Gastroesophageal sphincter (tissue), 3 donors: ENCODE results near the gene NBR1.

Source experiments
- EP300 ChIP-seq: sonication (generic); formaldehyde crosslinking; IDR thresholded peaks from one replicate; pipeline ENCODE4 v1.6.1; 2017; ENCODE audit warnings: antibody characterized with exemption, mild to moderate bottlenecking
- POLR2A ChIP-seq, 2 donors: fragments of 450-650 bp; IDR thresholded peaks; one replicate each; pipeline ENCODE4 v1.6.1; 2017; ENCODE audit warnings: antibody characterized with exemption in 2 of 2, mild to moderate bottlenecking in 2 of 2, moderate library complexity in 1 of 2
- POLR2AphosphoS5 ChIP-seq: sonication (generic); formaldehyde crosslinking; IDR thresholded peaks from one replicate; pipeline ENCODE4 v1.6.1; 2017; ENCODE audit warnings: antibody characterized with exemption
- TF ChIP-seq, protein P1 (sequence below), 4 experiments: fragments of 200-600 bp in 2 of 4; fragments of 450-650 bp in 2 of 4; sonication (generic) in 1 of 4; IDR thresholded peaks; one replicate each; pipeline ENCODE4 v1.5.1; 2017 to 2019; ENCODE audit warnings: antibody characterized with exemption in 4 of 4, mild to moderate bottlenecking in 2 of 4, moderate library complexity in 2 of 4

DNA sequence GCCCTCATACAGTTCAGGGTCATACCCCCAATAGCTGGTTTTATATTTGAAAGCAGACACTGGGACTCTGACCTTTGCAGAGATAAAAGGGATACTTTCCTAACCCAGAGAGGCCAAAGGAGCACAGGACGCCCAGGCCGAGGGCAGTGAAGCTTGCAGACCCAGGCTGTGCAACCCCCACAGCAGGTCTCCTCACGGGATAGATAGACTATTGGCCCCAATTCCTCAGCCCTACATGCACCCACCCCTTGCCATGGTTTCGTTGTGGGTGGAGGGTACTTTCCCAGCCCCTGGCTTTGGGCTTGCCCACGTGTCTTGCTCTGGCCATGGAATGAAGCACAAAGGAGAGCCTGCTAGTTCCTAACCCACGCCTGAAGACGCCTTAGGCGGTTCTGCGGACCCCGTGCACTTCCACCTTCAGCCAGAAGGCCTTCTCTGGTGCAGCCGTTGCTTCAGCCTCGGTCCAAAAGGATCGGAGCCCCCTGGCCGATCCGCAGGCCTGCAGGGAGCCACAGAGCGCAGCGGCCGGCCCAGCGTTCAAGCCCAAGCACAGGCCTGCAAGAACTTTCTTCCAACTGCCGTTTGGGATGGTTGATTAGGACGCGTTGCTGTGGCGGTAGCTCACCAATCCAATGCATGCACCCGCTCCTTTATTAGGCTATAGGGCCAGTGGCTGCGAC lies 36.1 kb upstream of the NBR1 start:
- TF ChIP-seq, protein P1, sequence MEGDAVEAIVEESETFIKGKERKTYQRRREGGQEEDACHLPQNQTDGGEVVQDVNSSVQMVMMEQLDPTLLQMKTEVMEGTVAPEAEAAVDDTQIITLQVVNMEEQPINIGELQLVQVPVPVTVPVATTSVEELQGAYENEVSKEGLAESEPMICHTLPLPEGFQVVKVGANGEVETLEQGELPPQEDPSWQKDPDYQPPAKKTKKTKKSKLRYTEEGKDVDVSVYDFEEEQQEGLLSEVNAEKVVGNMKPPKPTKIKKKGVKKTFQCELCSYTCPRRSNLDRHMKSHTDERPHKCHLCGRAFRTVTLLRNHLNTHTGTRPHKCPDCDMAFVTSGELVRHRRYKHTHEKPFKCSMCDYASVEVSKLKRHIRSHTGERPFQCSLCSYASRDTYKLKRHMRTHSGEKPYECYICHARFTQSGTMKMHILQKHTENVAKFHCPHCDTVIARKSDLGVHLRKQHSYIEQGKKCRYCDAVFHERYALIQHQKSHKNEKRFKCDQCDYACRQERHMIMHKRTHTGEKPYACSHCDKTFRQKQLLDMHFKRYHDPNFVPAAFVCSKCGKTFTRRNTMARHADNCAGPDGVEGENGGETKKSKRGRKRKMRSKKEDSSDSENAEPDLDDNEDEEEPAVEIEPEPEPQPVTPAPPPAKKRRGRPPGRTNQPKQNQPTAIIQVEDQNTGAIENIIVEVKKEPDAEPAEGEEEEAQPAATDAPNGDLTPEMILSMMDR (IDR thresholded peaks at IDR 0.05): no peak
- no peak for TF ChIP-seq POLR2A (IDR thresholded peaks at IDR 0.05)
- TF ChIP-seq POLR2AphosphoS5: no peak
- no peak for TF ChIP-seq EP300
